TTC549 (cell line): Measurements from ENCODE around the gene PDE8A.
"Not testable (repeated sequence)": the region's sequence is repeated elsewhere in the genome, so short reads cannot be mapped to it uniquely, and the experiment has no call there.

Experiments used
- FAIRE-seq: peaks from 2 replicates; lab custom pipeline; 2012; peaks lifted over from hg19 to GRCh38; lab: Jason Lieb, UNC

The PDE8A gene

GRCh38 chr15:85129881-85130280 lies 148.2 kb downstream of the PDE8A start:
- no peak for FAIRE-seq

- no peak for FAIRE-seq
Observed at GRCh38 chr15:85131915-85132314, 150.3 kb downstream of the PDE8A start.

- no peak for FAIRE-seq
Observed at GRCh38 chr15:85133709-85134108, 152.1 kb downstream of the PDE8A start.

- FAIRE-seq: no peak
Observed at GRCh38 chr15:85137489-85138168, 156.0 kb downstream of the PDE8A start.

GRCh38 chr15:85139391-85139790 lies 157.7 kb downstream of the PDE8A start:
- FAIRE-seq: no peak

GRCh38 chr15:85141726-85142125 lies 160.1 kb downstream of the PDE8A start:
- FAIRE-seq: no peak

GRCh38 chr15:85142312-85142711 lies 160.7 kb downstream of the PDE8A start:
- no peak for FAIRE-seq

- no peak for FAIRE-seq
Observed at GRCh38 chr15:85149465-85150129, 167.9 kb downstream of the PDE8A start.

GRCh38 chr15:85150130-85150480 lies 168.4 kb downstream of the PDE8A start:
- FAIRE-seq: no peak

- no peak for FAIRE-seq
Observed at GRCh38 chr15:85151145-85151544, 169.5 kb downstream of the PDE8A start.

- no peak for FAIRE-seq
Observed at GRCh38 chr15:85151861-85152260, 170.2 kb downstream of the PDE8A start.

GRCh38 chr15:85154061-85154460 lies 172.4 kb downstream of the PDE8A start:
- FAIRE-seq: no peak

GRCh38 chr15:85155360-85155759 lies 173.7 kb downstream of the PDE8A start:
- FAIRE-seq: no peak

- FAIRE-seq: no peak
Observed at GRCh38 chr15:85155857-85156256, 174.2 kb downstream of the PDE8A start.

- FAIRE-seq: no peak
Observed at GRCh38 chr15:85157344-85157743, 175.7 kb downstream of the PDE8A start.

- no peak for FAIRE-seq
Observed at GRCh38 chr15:85162237-85162636, 180.6 kb downstream of the PDE8A start.

- no peak for FAIRE-seq
Observed at GRCh38 chr15:85164841-85165466, 183.3 kb downstream of the PDE8A start.

- FAIRE-seq: no peak
Observed at GRCh38 chr15:85167568-85167967, 185.9 kb downstream of the PDE8A start.

GRCh38 chr15:85168642-85169173 lies 187.1 kb downstream of the PDE8A start:
- no peak for FAIRE-seq

GRCh38 chr15:85171736-85172135 lies 190.1 kb downstream of the PDE8A start:
- no peak for FAIRE-seq

- no peak for FAIRE-seq
Observed at GRCh38 chr15:85172846-85173490, 191.3 kb downstream of the PDE8A start.

GRCh38 chr15:85173630-85174029 lies 192.0 kb downstream of the PDE8A start:
- not testable (repeated sequence) for FAIRE-seq

GRCh38 chr15:85174521-85174920 lies 192.9 kb downstream of the PDE8A start:
- FAIRE-seq: no peak
